ENCODE results near the gene CMTM8. TPM values are rescaled to one million over a fixed set of nuclear protein-coding genes. Genes with fewer than 3 reads are reported as not detected.

CMTM8 gene
- total and polyA plus RNA-seq, 2 experiments from 2014 or later, result 19.9 to 24.5 TPM

DNA sequence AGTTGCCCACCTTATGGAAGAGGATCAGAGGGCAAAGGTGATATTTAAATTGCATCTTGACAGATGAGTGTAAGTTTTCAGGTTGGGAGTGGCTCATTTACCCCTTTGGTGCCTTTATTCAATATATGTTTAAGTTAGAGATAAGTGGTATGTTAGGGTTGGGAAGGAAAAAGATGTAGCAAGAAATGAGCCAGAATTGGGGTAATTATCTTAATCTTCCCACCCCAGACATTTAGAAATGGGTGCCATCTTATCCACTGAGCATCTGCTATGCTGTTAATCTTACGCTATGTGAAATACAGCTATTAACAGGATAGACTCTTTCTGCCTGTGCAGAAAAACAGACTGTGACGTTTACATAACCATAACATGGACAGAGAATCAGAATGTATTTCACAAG is 159.5 kb downstream of the CMTM8 start:
- Histone ChIP-seq H3K4me2 (no peak overlapping the region), H3K9me2 (ENCODE audit: insufficient read depth) (peaks cover 3% of the 10 kb centered on the region; the same call in 1 of the 2 replicates), H3K36me3 (ENCODE audit: insufficient read depth) (no peaks in the 10 kb centered on the region), H3K27me3 (ENCODE audit: insufficient read depth) (peaks cover 4% of the 10 kb centered on the region), H3K4me3 (no peak overlapping the region), H3K79me2 (replicated peaks; ENCODE audit: insufficient read depth) (peaks cover 73% of the 10 kb centered on the region), H3F3A (replicated peaks; ENCODE audit: low read depth) (peaks cover 10% of the 10 kb centered on the region), H3K27ac (ENCODE audit: low read depth) (no peak overlapping the region), H4K20me1 (replicated peaks; ENCODE audit: insufficient read depth) (peaks cover 21% of the 10 kb centered on the region; the same call in 1 of the 2 replicates), H2AFZ (no peak overlapping the region), H3K4me1 (ENCODE audit: insufficient read depth) (peaks cover 23% of the 10 kb centered on the region)
- Mint-ChIP-seq H3K4me1 (peaks cover 37% of the 10 kb centered on the region), H3K36me3 (ENCODE audit: low read depth) (no peaks in the 10 kb centered on the region; the same call in 2 of the 3 replicates), H3K9me3 (no peaks in the 10 kb centered on the region; the same call in 1 of the 3 replicates), H3K27me3 (ENCODE audit: insufficient read depth, low read depth, poor library complexity) (peaks cover 15% of the 10 kb centered on the region), H3K4me3 (no peak overlapping the region; the same call in 2 of the 3 replicates), H3K27ac (no peak overlapping the region)
- ATAC-seq (no peak), DNase-seq (ENCODE audit: low spot score) (no peak)
- TF ChIP-seq EZH2phosphoT487 (IDR thresholded peaks at IDR 0.05; ENCODE audit: unreplicated experiment), result no peak
- TF ChIP-seq NANOG (IDR thresholded peaks at IDR 0.05; ENCODE audit: borderline replicate concordance), result no peak
- TF ChIP-seq EZH2 (IDR thresholded peaks at IDR 0.05; ENCODE audit: low read depth, unreplicated experiment), result no peak
- TF ChIP-seq REST (IDR thresholded peaks at IDR 0.05; ENCODE audit: unreplicated experiment), result no peak
- TF ChIP-seq CREB1 (CRISPR knock-in tag; IDR thresholded peaks at IDR 0.05; ENCODE audit: low read depth), result no peak
- TF ChIP-seq, protein P1, sequence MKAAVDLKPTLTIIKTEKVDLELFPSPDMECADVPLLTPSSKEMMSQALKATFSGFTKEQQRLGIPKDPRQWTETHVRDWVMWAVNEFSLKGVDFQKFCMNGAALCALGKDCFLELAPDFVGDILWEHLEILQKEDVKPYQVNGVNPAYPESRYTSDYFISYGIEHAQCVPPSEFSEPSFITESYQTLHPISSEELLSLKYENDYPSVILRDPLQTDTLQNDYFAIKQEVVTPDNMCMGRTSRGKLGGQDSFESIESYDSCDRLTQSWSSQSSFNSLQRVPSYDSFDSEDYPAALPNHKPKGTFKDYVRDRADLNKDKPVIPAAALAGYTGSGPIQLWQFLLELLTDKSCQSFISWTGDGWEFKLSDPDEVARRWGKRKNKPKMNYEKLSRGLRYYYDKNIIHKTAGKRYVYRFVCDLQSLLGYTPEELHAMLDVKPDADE (IDR thresholded peaks at IDR 0.05), result no peak
- TF ChIP-seq STAT1 (IDR thresholded peaks at IDR 0.05; ENCODE audit: unreplicated experiment), result no peak
- no peak for TF ChIP-seq JUNB (IDR thresholded peaks at IDR 0.05; ENCODE audit: unreplicated experiment)
- no peak for TF ChIP-seq ZNF331 (CRISPR knock-in tag; IDR thresholded peaks at IDR 0.05; ENCODE audit: low read depth)
- no peak for TF ChIP-seq ZNF462 (CRISPR knock-in tag; IDR thresholded peaks at IDR 0.05)
- no peak for TF ChIP-seq POLR2AphosphoS5 (IDR thresholded peaks at IDR 0.05; ENCODE audit: low read depth)
- no peak for TF ChIP-seq ZNF114 (CRISPR knock-in tag; IDR thresholded peaks at IDR 0.05)
- TF ChIP-seq, protein P2, sequence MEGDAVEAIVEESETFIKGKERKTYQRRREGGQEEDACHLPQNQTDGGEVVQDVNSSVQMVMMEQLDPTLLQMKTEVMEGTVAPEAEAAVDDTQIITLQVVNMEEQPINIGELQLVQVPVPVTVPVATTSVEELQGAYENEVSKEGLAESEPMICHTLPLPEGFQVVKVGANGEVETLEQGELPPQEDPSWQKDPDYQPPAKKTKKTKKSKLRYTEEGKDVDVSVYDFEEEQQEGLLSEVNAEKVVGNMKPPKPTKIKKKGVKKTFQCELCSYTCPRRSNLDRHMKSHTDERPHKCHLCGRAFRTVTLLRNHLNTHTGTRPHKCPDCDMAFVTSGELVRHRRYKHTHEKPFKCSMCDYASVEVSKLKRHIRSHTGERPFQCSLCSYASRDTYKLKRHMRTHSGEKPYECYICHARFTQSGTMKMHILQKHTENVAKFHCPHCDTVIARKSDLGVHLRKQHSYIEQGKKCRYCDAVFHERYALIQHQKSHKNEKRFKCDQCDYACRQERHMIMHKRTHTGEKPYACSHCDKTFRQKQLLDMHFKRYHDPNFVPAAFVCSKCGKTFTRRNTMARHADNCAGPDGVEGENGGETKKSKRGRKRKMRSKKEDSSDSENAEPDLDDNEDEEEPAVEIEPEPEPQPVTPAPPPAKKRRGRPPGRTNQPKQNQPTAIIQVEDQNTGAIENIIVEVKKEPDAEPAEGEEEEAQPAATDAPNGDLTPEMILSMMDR (conservative IDR thresholded peaks at IDR 0.05; ENCODE audit: low read depth in 2 of 2), result no peak
